Measurements from ENCODE around the gene KLF17. TPM values are rescaled to one million over a fixed set of nuclear protein-coding genes. Genes with fewer than 3 reads are reported as not detected.

The KLF17 gene
- total and polyA plus RNA-seq, 2 donors (not counting 1 experiment from before 2014, with no cell fraction given): not detected

GRCh38 chr1:44076066-44076465 lies 42.6 kb upstream of the KLF17 start:
- Histone ChIP-seq H3K36me3 (replicated peaks in 1 of 2; ENCODE audit: control extremely low read depth in 1 of 2, control insufficient read depth in 1 of 2, extremely low read depth in 1 of 2, insufficient read depth in 2 of 2, low read length in 1 of 2) (no peaks in the 10 kb centered on the region), H3K27me3 (replicated peaks in 1 of 4; ENCODE audit: control extremely low read depth in 1 of 4, control insufficient read depth in 3 of 4, insufficient read depth in 4 of 4, low read length in 3 of 4) (no peaks in the 10 kb centered on the region), H3K4me1 (ENCODE audit: control insufficient read depth in 2 of 2, insufficient read depth in 2 of 2, low read length in 2 of 2) (peaks cover 18 to 19% of the 10 kb centered on the region in 2 donors), H3K27ac (ENCODE audit: low read length in 2 of 2) (no peak overlapping the region), H3K9me3 (ENCODE audit: control extremely low read depth in 1 of 3, control insufficient read depth in 2 of 3, insufficient read depth in 1 of 3, low read length in 2 of 3) (no peaks in the 10 kb centered on the region), H3K79me2 (ENCODE audit: control insufficient read depth, insufficient read depth, low read length) (no peaks in the 10 kb centered on the region), H3K9ac (ENCODE audit: low read length) (no peak overlapping the region), H2AFZ (ENCODE audit: insufficient read depth, low read depth, low read length, poor library complexity, severe bottlenecking) (no peak overlapping the region), H4K20me1 (ENCODE audit: control insufficient read depth, insufficient read depth, low read length, poor library complexity, severe bottlenecking) (no peaks in the 10 kb centered on the region), H3K4me3 (ENCODE audit: control extremely low read depth in 1 of 5, extremely low read depth in 1 of 5, insufficient read depth in 1 of 5, low read depth in 2 of 5, low read length in 4 of 5) (no peak overlapping the region), H3K4me2 (replicated peaks; ENCODE audit: low read depth, low read length, poor library complexity, severe bottlenecking) (no peak overlapping the region)
- peaks cover 20% of the 10 kb centered on the region for H3K4me1 Mint-ChIP-seq
- ChIA-PET POLR2A (no interaction called here), CTCF (no interaction called here)
- no peak for DNase-seq
- H3K9me3 Mint-ChIP-seq (ENCODE audit: insufficient read depth): no peaks in the 10 kb centered on the region
- H3K4me3 Mint-ChIP-seq: no peak overlapping the region
- TF ChIP-seq EZH2 (IDR thresholded peaks at IDR 0.05; ENCODE audit: borderline replicate concordance, insufficient read depth, low read depth, low read length, poor library complexity, severe bottlenecking) (no peak), CTCF (IDR thresholded peaks at IDR 0.05) (no peak)
- ATAC-seq (ENCODE audit: low read depth): no peak
- H3K27ac Mint-ChIP-seq: no peak overlapping the region
- 86% methylated on average over 1 of the region's 1 CpG for WGBS (ENCODE audit: insufficient coverage)
- intact Hi-C loops (cut with micrococcal nuclease): no loop called here
- no peaks in the 10 kb centered on the region for H3K27me3 Mint-ChIP-seq

GRCh38 chr1:44077421-44077820 lies 41.2 kb upstream of the KLF17 start:
- TF ChIP-seq EZH2 (IDR thresholded peaks at IDR 0.05; ENCODE audit: borderline replicate concordance, insufficient read depth, low read depth, low read length, poor library complexity, severe bottlenecking): no peak
- TF ChIP-seq CTCF (IDR thresholded peaks at IDR 0.05): no peak
- Mint-ChIP-seq H3K9me3 (ENCODE audit: insufficient read depth) (no peaks in the 10 kb centered on the region), H3K27me3 (peaks cover 6% of the 10 kb centered on the region), H3K27ac (no peak overlapping the region), H3K4me1 (peaks cover 18% of the 10 kb centered on the region), H3K4me3 (no peak overlapping the region)
- no peaks in the 10 kb centered on the region for H3K79me2 ChIP-seq (ENCODE audit: control insufficient read depth, insufficient read depth, low read length)
- H4K20me1 ChIP-seq (ENCODE audit: control insufficient read depth, insufficient read depth, low read length, poor library complexity, severe bottlenecking): no peaks in the 10 kb centered on the region
- no peak overlapping the region for H3K27ac ChIP-seq (ENCODE audit: low read length in 2 of 2)
- ChIA-PET POLR2A (no interaction called here), CTCF (interaction anchor here (0.5 kb wide), 1 partner anchor 46 kb away, joined by 3 read pairs; the partner anchor contains the start of gene SLC6A9)
- 88% methylated on average over 3 of the region's 5 CpGs for WGBS (ENCODE audit: insufficient coverage)
- no peaks in the 10 kb centered on the region for H3K36me3 ChIP-seq (replicated peaks in 1 of 2; ENCODE audit: control extremely low read depth in 1 of 2, control insufficient read depth in 1 of 2, extremely low read depth in 1 of 2, insufficient read depth in 2 of 2, low read length in 1 of 2)
- H3K27me3 ChIP-seq (replicated peaks in 1 of 4; ENCODE audit: control extremely low read depth in 1 of 4, control insufficient read depth in 3 of 4, insufficient read depth in 4 of 4, low read length in 3 of 4): no peaks in the 10 kb centered on the region
- no peaks in the 10 kb centered on the region for H3K9me3 ChIP-seq (ENCODE audit: control extremely low read depth in 1 of 3, control insufficient read depth in 2 of 3, insufficient read depth in 1 of 3, low read length in 2 of 3)
- ATAC-seq (ENCODE audit: low read depth) (no peak), DNase-seq (no peak)
- no peak overlapping the region for H3K4me2 ChIP-seq (replicated peaks; ENCODE audit: low read depth, low read length, poor library complexity, severe bottlenecking)
- intact Hi-C loops (cut with micrococcal nuclease): no loop called here
- no peak overlapping the region for H3K9ac ChIP-seq (ENCODE audit: low read length)
- no peak overlapping the region for H2AFZ ChIP-seq (ENCODE audit: insufficient read depth, low read depth, low read length, poor library complexity, severe bottlenecking)
- H3K4me1 ChIP-seq (ENCODE audit: control insufficient read depth in 2 of 2, insufficient read depth in 2 of 2, low read length in 2 of 2): peaks cover 18 to 19% of the 10 kb centered on the region in 2 donors
- no peak overlapping the region for H3K4me3 ChIP-seq (ENCODE audit: control extremely low read depth in 1 of 5, extremely low read depth in 1 of 5, insufficient read depth in 1 of 5, low read depth in 2 of 5, low read length in 4 of 5)
